ENCODE data around the gene TEF. TPM values are rescaled to one million over a fixed set of nuclear protein-coding genes. Genes with fewer than 3 reads are reported as not detected.

Gene TEF
- total and polyA plus RNA-seq, 9 of the 15 experiments (the other 6 are each of a cell fraction or from before 2014, with no cell fraction given), result 0.04 to 3.1 (median 1.2) TPM

GRCh38 chr22:41407433-41407832 lies 25.7 kb downstream of the TEF start:
- Histone ChIP-seq H3K79me2 (ENCODE audit: control insufficient read depth, insufficient read depth, low read length) (peaks cover 3% of the 10 kb centered on the region; the same call in 2 of the 3 replicates), H3K27ac (ENCODE audit: extremely low read depth, low read depth, low read length) (no peak overlapping the region), H3K4me2 (ENCODE audit: insufficient read depth, low read length) (no peak overlapping the region), H3K9me3 (replicated peaks; ENCODE audit: control insufficient read depth, insufficient read depth, low read depth, low read length) (no peaks in the 10 kb centered on the region), H2AFZ (ENCODE audit: low read depth, low read length) (no peak overlapping the region), H4K20me1 (replicated peaks; ENCODE audit: control insufficient read depth, insufficient read depth, low read length) (no peaks in the 10 kb centered on the region), H3K36me3 (ENCODE audit: control insufficient read depth, insufficient read depth, low read length) (no peaks in the 10 kb centered on the region), H3K9me1 (ENCODE audit: control insufficient read depth, insufficient read depth, low read length) (no peaks in the 10 kb centered on the region), H3K9ac (ENCODE audit: insufficient read depth in 1 of 2, low read depth in 2 of 2, low read length in 2 of 2) (no peak overlapping the region), H3K4me1 (replicated peaks in 1 of 2; ENCODE audit: control insufficient read depth in 2 of 2, insufficient read depth in 2 of 2, low read length in 2 of 2) (peaks cover 5 to 10% of the 10 kb centered on the region in 2 experiments; a peak in 4 of 5 replicates), H3K27me3 (ENCODE audit: control insufficient read depth in 2 of 2, insufficient read depth in 2 of 2, low read length in 2 of 2) (no peaks in the 10 kb centered on the region), H3K4me3 (no peak overlapping the region)
- TF ChIP-seq RBM25 (IDR thresholded peaks at IDR 0.05; ENCODE audit: low read depth, low read length, severe bottlenecking) (peak; percentile 52), BCOR (IDR thresholded peaks at IDR 0.05) (peak; percentile 34; the same call in 1 of the 2 replicates), TCFL5 (CRISPR knock-in tag; conservative IDR thresholded peaks at IDR 0.05) (no peak), TCF15 (CRISPR knock-in tag; IDR thresholded peaks at IDR 0.05) (no peak), MTF1 (CRISPR knock-in tag; IDR thresholded peaks at IDR 0.05; ENCODE audit: borderline replicate concordance) (no peak), ZNF785 (CRISPR knock-in tag; IDR thresholded peaks at IDR 0.05) (no peak)
- DNase-seq (ENCODE audit: extremely low read depth in 1 of 4, low spot score in 3 of 4) (no peak), FAIRE-seq (no peak), ATAC-seq (no peak)
- in situ Hi-C loops (cut with MboI), result no loop called here
- POLR2A ChIA-PET, result interaction anchor here (2.1 kb wide), 1 partner anchor 119 kb away, joined by 4 read pairs; no protein-coding TSS in a partner anchor
- CTCF ChIA-PET (ENCODE audit: low intra/inter-chr PET ratio), result no interaction called here
- WGBS (ENCODE audit: insufficient coverage, low coverage, missing lambda C conversion rate), result 39% methylated on average over 3 of the region's 3 CpGs
- BruUV-seq (replicated peaks), result no TSS peak
- intact Hi-C loops (cut with micrococcal nuclease), result no loop called here

- H3K79me2 ChIP-seq (ENCODE audit: control insufficient read depth, insufficient read depth, low read length), result peaks cover 14% of the 10 kb centered on the region; the same call in 2 of the 3 replicates
- H3K27ac ChIP-seq (ENCODE audit: extremely low read depth, low read depth, low read length), result no peak overlapping the region
- FAIRE-seq (no peak), ATAC-seq (no peak), DNase-seq (ENCODE audit: extremely low read depth in 1 of 4, low spot score in 3 of 4) (no peak)
- 73% methylated on average over 5 of the region's 8 CpGs for WGBS (ENCODE audit: insufficient coverage, low coverage, missing lambda C conversion rate)
- H3K9ac ChIP-seq (ENCODE audit: insufficient read depth in 1 of 2, low read depth in 2 of 2, low read length in 2 of 2), result no peak overlapping the region
- no peak overlapping the region for H3K4me2 ChIP-seq (ENCODE audit: insufficient read depth, low read length)
- no peaks in the 10 kb centered on the region for H3K27me3 ChIP-seq (ENCODE audit: control insufficient read depth in 2 of 2, insufficient read depth in 2 of 2, low read length in 2 of 2)
- H4K20me1 ChIP-seq (replicated peaks; ENCODE audit: control insufficient read depth, insufficient read depth, low read length), result no peaks in the 10 kb centered on the region
- H3K9me1 ChIP-seq (ENCODE audit: control insufficient read depth, insufficient read depth, low read length), result no peaks in the 10 kb centered on the region
- H3K9me3 ChIP-seq (replicated peaks; ENCODE audit: control insufficient read depth, insufficient read depth, low read depth, low read length), result no peaks in the 10 kb centered on the region
- in situ Hi-C loops (cut with MboI) (no loop called here), intact Hi-C loops (cut with micrococcal nuclease) (no loop called here)
- peaks cover 9 to 20% of the 10 kb centered on the region in 2 experiments; a peak in 4 of 5 replicates for H3K4me1 ChIP-seq (replicated peaks in 1 of 2; ENCODE audit: control insufficient read depth in 2 of 2, insufficient read depth in 2 of 2, low read length in 2 of 2)
- no peak overlapping the region for H2AFZ ChIP-seq (ENCODE audit: low read depth, low read length)
- no TSS peak for BruUV-seq (replicated peaks)
- no peaks in the 10 kb centered on the region for H3K36me3 ChIP-seq (ENCODE audit: control insufficient read depth, insufficient read depth, low read length)
- ChIA-PET POLR2A (interaction anchor here (1.0 to 2.1 kb wide), 2 partner anchors 9 to 118 kb away, joined by 3 to 4 read pairs; no protein-coding TSS in a partner anchor), CTCF (ENCODE audit: low intra/inter-chr PET ratio) (no interaction called here)
- no peak overlapping the region for H3K4me3 ChIP-seq
- TF ChIP-seq THAP7 (CRISPR knock-in tag; IDR thresholded peaks at IDR 0.05) (no peak), RFX5 (IDR thresholded peaks at IDR 0.05; ENCODE audit: low read depth, low read length) (no peak), TGIF2 (CRISPR knock-in tag; IDR thresholded peaks at IDR 0.05) (no peak), CTCF (IDR thresholded peaks at IDR 0.05 in 2 of 3, conservative IDR thresholded peaks at IDR 0.05 in 1 of 3; ENCODE audit: insufficient read depth in 2 of 3, low read depth in 1 of 3, low read length in 3 of 3) (no peak), BRD9 (IDR thresholded peaks at IDR 0.05; ENCODE audit: low read depth, partially characterized antibody) (no peak), ZNF445 (CRISPR knock-in tag; IDR thresholded peaks at IDR 0.05; ENCODE audit: low read depth) (no peak)
Observed at GRCh38 chr22:41408665-41409064, 26.9 kb downstream of the TEF start.
